Erythroblast (primary cell): ENCODE data around the gene CHRM4.

Experiments
- GATA1 ChIP-seq: IDR thresholded peaks from 2 replicates; pipeline ENCODE4 v1.6.1; 2011; ENCODE audit warnings: low read depth, mild to moderate bottlenecking, control low read depth, low read length, moderate library complexity
- POLR2A ChIP-seq: IDR thresholded peaks from 2 replicates; pipeline ENCODE4 v1.6.1; 2011; ENCODE audit warnings: mild to moderate bottlenecking, low read length

DNA sequence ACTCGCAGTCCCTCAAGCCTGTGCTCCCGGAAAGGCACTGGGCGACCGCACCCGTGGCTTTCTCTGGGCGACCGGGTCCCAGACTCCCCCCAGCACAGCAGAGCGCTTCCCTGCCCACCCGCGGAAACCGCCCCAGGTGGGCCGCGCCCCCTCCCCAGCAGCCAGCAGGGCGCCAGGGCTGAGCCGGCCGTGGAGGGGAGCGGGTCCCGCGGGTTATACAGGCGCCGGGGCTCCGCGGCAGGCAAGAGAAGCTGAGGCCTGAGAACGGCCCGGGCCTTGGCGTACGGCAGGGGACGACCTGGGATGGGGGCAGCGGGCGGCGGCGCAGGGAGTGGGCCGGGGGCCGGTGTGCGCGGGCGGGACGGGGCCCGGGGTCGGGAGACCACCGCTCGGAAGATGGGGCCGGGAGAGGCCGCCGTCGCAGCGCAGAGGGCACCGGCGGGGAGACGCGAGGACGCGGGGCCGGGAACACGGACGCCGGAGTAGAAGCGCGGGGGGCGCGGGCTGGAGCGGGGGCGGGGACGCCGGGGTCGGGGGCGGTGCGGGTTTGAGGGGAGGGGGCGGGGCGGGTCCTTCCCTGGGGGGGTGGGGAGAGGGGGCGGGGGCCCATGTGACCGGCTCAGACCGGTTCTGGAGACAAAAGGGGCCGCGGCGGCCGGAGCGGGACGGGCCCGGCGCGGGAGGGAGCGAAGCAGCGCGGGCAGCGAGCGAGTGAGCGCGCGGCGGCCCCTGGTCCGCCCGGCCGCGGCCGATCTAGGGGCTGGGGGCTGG lies 10.3 kb downstream of the CHRM4 start, which contains the start of gene MDK:
- TF ChIP-seq POLR2A, result no peak
- no peak for TF ChIP-seq GATA1
